Adrenal gland (tissue), 5 donors: ENCODE data around the gene METTL4.

ENCODE experiments used
- CTCF ChIP-seq, 6 experiments: fragments of 450-650 bp in 4 of 6; fragments of 200-600 bp in 2 of 6; sonication (generic) in 1 of 6; IDR thresholded peaks; 1 replicate in 5 of 6; 2 replicates in 1 of 6; pipeline versions ENCODE4 v1.5.1 to v1.8.0; 2016 to 2021; ENCODE audit warnings: antibody characterized with exemption in 6 of 6, mild to moderate bottlenecking in 2 of 6, moderate library complexity in 1 of 6
- POLR2A ChIP-seq, 2 donors: fragments of 450-650 bp; IDR thresholded peaks; one replicate each; pipeline ENCODE4 v1.6.1; 2017; ENCODE audit warnings: antibody characterized with exemption in 2 of 2, mild to moderate bottlenecking in 2 of 2, moderate library complexity in 1 of 2
- donor health status: DM: no; HTN: no; CAD: no.

GRCh38 chr18:2557536-2557935 lies 13.8 kb downstream of the METTL4 start:
- TF ChIP-seq POLR2A (IDR thresholded peaks at IDR 0.05) (no peak), CTCF (IDR thresholded peaks at IDR 0.05) (no peak)
